ENCODE data around the gene HIVEP1. TPM values are rescaled to one million over a fixed set of nuclear protein-coding genes. Genes with fewer than 3 reads are reported as not detected.

HIVEP1 gene
- total RNA-seq, 1 experiment from 2014 or later: 24.3 TPM

DNA sequence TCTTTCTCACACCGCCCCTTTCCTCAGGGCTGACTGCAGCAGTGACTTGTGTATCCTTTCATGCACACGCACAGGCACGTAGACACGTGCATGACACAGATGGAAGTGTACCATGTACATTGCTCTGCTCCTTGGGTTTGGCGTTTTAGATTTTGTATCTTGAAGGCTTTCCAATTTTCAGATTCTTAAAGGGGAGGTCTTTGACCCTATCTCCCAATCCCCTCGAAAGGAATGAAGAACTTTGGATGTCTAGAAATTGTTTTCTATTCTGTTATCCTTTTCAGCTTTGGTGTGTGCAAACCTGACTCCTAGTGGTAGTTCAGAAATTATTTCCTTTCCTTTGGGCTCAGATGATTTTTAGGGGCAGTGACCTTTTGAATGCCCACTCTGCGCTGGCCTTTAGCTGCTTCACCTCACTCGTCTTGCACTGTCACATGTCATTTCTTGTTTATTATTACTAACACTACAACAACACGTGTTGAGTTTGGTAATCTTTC lies 63.0 kb downstream of the HIVEP1 start:
- Mint-ChIP-seq H3K36me3 (no peaks in the 10 kb centered on the region), H3K9me3 (no peaks in the 10 kb centered on the region), H3K4me1 (peaks cover 26% of the 10 kb centered on the region), H3K4me3 (no peak overlapping the region), H3K27ac (no peak overlapping the region), H3K27me3 (ENCODE audit: low read depth) (no peaks in the 10 kb centered on the region)
- ATAC-seq (no peak), DNase-seq (ENCODE audit: low spot score) (no peak)
- POLR2A ChIA-PET: no interaction called here
- TF ChIP-seq ZNF121 (CRISPR knock-in tag; IDR thresholded peaks at IDR 0.05): no peak
- TF ChIP-seq SMAD4 (CRISPR knock-in tag; IDR thresholded peaks at IDR 0.05): no peak
- TF ChIP-seq NFATC4 (CRISPR knock-in tag; IDR thresholded peaks at IDR 0.05): no peak
- no peak for TF ChIP-seq ATF1 (CRISPR knock-in tag; IDR thresholded peaks at IDR 0.05)
- TF ChIP-seq, protein P1, sequence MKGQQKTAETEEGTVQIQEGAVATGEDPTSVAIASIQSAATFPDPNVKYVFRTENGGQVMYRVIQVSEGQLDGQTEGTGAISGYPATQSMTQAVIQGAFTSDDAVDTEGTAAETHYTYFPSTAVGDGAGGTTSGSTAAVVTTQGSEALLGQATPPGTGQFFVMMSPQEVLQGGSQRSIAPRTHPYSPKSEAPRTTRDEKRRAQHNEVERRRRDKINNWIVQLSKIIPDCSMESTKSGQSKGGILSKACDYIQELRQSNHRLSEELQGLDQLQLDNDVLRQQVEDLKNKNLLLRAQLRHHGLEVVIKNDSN (CRISPR knock-in tag; IDR thresholded peaks at IDR 0.05): no peak
- TF ChIP-seq, protein P2, sequence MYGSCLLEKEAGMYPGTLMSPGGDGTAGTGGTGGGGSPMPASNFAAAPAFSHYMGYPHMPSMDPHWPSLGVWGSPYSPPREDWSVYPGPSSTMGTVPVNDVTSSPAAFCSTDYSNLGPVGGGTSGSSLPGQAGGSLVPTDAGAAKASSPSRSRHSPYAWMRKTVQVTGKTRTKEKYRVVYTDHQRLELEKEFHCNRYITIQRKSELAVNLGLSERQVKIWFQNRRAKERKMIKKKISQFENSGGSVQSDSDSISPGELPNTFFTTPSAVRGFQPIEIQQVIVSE (CRISPR knock-in tag; IDR thresholded peaks at IDR 0.05; ENCODE audit: borderline replicate concordance): no peak
- TF ChIP-seq, protein P3, sequence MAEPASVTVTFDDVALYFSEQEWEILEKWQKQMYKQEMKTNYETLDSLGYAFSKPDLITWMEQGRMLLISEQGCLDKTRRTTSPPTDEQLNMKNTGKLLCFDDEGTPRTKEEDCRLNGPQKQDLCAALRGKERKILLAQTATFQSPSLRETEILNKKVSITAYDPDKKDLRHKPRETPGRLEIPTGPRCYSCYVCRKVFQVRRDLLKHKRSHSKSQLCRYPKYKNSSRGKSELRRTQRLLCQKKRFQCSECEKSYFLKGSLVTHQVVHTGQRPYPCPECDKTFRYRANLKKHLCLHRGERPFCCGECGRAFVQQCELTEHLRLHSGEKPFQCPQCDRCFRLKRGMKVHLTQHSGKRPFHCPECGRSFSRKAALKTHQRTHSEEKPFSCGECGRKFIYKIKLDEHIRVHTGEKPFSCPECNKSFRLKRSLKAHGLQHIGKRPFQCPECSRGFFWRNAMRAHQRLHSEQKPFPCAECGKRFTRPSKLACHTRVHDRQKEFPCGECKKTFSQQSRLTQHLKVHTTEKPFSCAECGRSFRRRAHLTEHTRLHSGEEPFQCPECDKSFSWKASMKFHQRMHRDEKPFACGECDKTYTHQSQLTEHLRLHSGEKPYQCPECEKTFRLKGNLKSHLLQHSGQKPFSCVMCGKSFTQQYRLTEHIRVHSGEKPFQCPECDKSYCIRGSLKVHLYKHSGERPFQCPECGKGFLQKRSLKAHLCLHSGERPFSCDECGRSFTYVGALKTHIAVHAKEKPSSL (CRISPR knock-in tag; conservative IDR thresholded peaks at IDR 0.05): no peak
- no peak for TF ChIP-seq ZBTB21 (CRISPR knock-in tag; IDR thresholded peaks at IDR 0.05; ENCODE audit: borderline replicate concordance)
- CTCF ChIA-PET: interaction anchor here (0.8 to 1.0 kb wide), 6 partner anchors 8 to 40 kb away, joined by 3 to 4 read pairs (median 3); no protein-coding TSS in a partner anchor

DNA sequence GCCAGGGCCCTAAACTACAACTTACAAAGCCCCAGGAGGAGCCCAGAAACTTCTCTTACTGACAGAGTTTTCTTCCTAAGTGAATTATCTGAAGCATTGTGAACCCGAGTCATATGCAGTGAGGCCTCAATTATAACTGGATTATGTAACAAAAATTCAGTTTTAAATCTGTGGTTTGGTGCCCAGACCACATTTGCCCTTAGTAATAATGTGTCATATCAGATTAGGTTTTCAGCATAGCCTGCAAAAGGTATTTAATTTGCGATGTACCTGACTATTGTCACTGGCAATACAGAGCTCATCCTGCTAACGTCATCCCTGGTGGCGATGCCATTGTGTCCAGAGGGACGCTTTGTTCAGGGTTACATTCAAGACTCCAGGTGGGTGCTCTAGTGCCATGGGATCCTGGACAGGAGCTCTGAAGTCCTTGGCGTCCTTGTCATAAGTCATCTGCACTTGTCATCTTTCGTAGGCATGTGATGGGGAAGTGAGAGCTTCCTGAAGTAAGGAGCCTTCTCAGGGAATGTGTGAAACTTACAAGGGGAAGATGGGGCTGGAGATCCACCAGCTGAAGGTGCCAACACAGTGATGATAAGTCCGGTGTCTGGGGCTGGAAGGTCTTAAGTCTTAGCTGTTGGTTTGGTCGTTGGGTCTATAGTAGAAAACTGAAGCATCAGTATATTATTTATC lies 65.1 kb downstream of the HIVEP1 start:
- Mint-ChIP-seq H3K27me3 (ENCODE audit: low read depth) (no peaks in the 10 kb centered on the region), H3K27ac (no peak overlapping the region), H3K9me3 (no peaks in the 10 kb centered on the region), H3K36me3 (no peaks in the 10 kb centered on the region), H3K4me1 (peaks cover 29% of the 10 kb centered on the region), H3K4me3 (no peak overlapping the region)
- ChIA-PET CTCF (no interaction called here), POLR2A (no interaction called here)
- ATAC-seq: no peak
- no peak for DNase-seq (ENCODE audit: low spot score)
- TF ChIP-seq SOX15 (CRISPR knock-in tag; IDR thresholded peaks at IDR 0.05) (no peak), ETV6 (CRISPR knock-in tag; IDR thresholded peaks at IDR 0.05) (no peak), NR1H2 (CRISPR knock-in tag; IDR thresholded peaks at IDR 0.05) (no peak), SMAD3 (CRISPR knock-in tag; IDR thresholded peaks at IDR 0.05; ENCODE audit: borderline replicate concordance) (no peak), OVOL2 (CRISPR knock-in tag; IDR thresholded peaks at IDR 0.05; ENCODE audit: borderline replicate concordance) (no peak), GRHL2 (CRISPR knock-in tag; IDR thresholded peaks at IDR 0.05; ENCODE audit: insufficient replicate concordance, severe bottlenecking) (no peak), ZNF219 (CRISPR knock-in tag; IDR thresholded peaks at IDR 0.05; ENCODE audit: borderline replicate concordance) (no peak), FOXK1 (CRISPR knock-in tag; IDR thresholded peaks at IDR 0.05) (no peak), FOXP1 (CRISPR knock-in tag; IDR thresholded peaks at IDR 0.05; ENCODE audit: borderline replicate concordance) (no peak), ATF1 (CRISPR knock-in tag; IDR thresholded peaks at IDR 0.05) (no peak)

DNA sequence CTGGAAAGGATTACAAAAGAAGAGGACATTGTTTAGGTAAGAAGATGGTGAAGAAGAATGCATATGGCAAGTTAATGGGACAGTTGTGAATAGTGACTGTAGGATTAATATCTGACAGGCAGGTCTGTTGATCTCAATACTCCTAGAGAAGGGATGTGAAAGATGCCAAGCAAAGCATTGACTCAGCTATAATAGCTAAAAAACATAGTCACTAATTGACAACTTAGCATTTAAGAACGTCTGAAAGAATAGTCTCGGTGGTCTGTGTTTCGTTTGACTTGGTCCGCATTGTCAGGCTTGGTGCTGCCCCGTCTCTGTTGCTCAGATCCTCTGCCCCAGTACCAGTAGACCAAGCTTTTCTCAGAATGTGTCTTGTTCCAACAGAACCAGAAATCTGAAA lies 65.9 kb downstream of the HIVEP1 start:
- Mint-ChIP-seq H3K27me3 (ENCODE audit: low read depth) (no peaks in the 10 kb centered on the region), H3K4me3 (no peak overlapping the region), H3K36me3 (no peaks in the 10 kb centered on the region), H3K4me1 (peaks cover 24% of the 10 kb centered on the region), H3K9me3 (no peaks in the 10 kb centered on the region), H3K27ac (no peak overlapping the region)
- ATAC-seq (no peak), DNase-seq (ENCODE audit: low spot score) (no peak)
- ChIA-PET CTCF (no interaction called here), POLR2A (no interaction called here)
- no peak for TF ChIP-seq JAZF1 (CRISPR knock-in tag; IDR thresholded peaks at IDR 0.05)
- TF ChIP-seq, protein P4, sequence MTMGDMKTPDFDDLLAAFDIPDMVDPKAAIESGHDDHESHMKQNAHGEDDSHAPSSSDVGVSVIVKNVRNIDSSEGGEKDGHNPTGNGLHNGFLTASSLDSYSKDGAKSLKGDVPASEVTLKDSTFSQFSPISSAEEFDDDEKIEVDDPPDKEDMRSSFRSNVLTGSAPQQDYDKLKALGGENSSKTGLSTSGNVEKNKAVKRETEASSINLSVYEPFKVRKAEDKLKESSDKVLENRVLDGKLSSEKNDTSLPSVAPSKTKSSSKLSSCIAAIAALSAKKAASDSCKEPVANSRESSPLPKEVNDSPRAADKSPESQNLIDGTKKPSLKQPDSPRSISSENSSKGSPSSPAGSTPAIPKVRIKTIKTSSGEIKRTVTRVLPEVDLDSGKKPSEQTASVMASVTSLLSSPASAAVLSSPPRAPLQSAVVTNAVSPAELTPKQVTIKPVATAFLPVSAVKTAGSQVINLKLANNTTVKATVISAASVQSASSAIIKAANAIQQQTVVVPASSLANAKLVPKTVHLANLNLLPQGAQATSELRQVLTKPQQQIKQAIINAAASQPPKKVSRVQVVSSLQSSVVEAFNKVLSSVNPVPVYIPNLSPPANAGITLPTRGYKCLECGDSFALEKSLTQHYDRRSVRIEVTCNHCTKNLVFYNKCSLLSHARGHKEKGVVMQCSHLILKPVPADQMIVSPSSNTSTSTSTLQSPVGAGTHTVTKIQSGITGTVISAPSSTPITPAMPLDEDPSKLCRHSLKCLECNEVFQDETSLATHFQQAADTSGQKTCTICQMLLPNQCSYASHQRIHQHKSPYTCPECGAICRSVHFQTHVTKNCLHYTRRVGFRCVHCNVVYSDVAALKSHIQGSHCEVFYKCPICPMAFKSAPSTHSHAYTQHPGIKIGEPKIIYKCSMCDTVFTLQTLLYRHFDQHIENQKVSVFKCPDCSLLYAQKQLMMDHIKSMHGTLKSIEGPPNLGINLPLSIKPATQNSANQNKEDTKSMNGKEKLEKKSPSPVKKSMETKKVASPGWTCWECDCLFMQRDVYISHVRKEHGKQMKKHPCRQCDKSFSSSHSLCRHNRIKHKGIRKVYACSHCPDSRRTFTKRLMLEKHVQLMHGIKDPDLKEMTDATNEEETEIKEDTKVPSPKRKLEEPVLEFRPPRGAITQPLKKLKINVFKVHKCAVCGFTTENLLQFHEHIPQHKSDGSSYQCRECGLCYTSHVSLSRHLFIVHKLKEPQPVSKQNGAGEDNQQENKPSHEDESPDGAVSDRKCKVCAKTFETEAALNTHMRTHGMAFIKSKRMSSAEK (CRISPR knock-in tag; IDR thresholded peaks at IDR 0.05; ENCODE audit: borderline replicate concordance): no peak
- no peak for TF ChIP-seq NFE2L1 (CRISPR knock-in tag; IDR thresholded peaks at IDR 0.05)
- no peak for TF ChIP-seq IRF2 (CRISPR knock-in tag; IDR thresholded peaks at IDR 0.05; ENCODE audit: borderline replicate concordance, low read depth)
- TF ChIP-seq, protein P3 (CRISPR knock-in tag; conservative IDR thresholded peaks at IDR 0.05): no peak
- no peak for TF ChIP-seq ZNF416 (CRISPR knock-in tag; IDR thresholded peaks at IDR 0.05)
- no peak for TF ChIP-seq NFATC4 (CRISPR knock-in tag; IDR thresholded peaks at IDR 0.05)
- TF ChIP-seq SOX15 (CRISPR knock-in tag; IDR thresholded peaks at IDR 0.05): no peak

All from WTC11 (cell line).